Endothelial cell (in vitro differentiated cells): ENCODE measurements around the gene ADGRB2. TPM values are rescaled to one million over a fixed set of nuclear protein-coding genes. Genes with fewer than 3 reads are reported as not detected.

Experiments
- DNase-seq: peaks from one replicate; pipeline ENCODE4 v3.0.0; 2021; ENCODE audit warnings: low spot score
- H3K27ac Mint-ChIP-seq: one replicate; pipeline ENCODE4 v1.8.0; 2021; ENCODE audit warnings: mixed read lengths, inconsistent platforms; ENCODE audit not compliant: unreplicated experiment
- H3K27me3 Mint-ChIP-seq: one replicate; pipeline ENCODE4 v1.8.0; 2021; ENCODE audit warnings: mild to moderate bottlenecking, moderate library complexity, mixed read lengths, inconsistent platforms; ENCODE audit not compliant: unreplicated experiment
- H3K36me3 Mint-ChIP-seq: one replicate; pipeline ENCODE4 v1.8.0; 2021; ENCODE audit warnings: mild to moderate bottlenecking, low read depth, mixed read lengths, inconsistent platforms; ENCODE audit not compliant: unreplicated experiment
- H3K4me1 Mint-ChIP-seq: one replicate; pipeline ENCODE4 v1.8.0; 2021; ENCODE audit warnings: mild to moderate bottlenecking, mixed read lengths, inconsistent platforms; ENCODE audit not compliant: unreplicated experiment
- H3K4me3 Mint-ChIP-seq: one replicate; pipeline ENCODE4 v1.8.0; 2021; ENCODE audit warnings: mild to moderate bottlenecking, mixed read lengths, inconsistent platforms; ENCODE audit not compliant: unreplicated experiment
- H3K9me3 Mint-ChIP-seq: one replicate; pipeline ENCODE4 v1.8.0; 2021; ENCODE audit warnings: mixed read lengths, inconsistent platforms; ENCODE audit not compliant: unreplicated experiment
- total RNA-seq: library from RNA; stranded (reverse); fragmentation: NEBNext Ultra II Directional; extraction: Animal tissue kit (Norgen Biotek cat#: 25700); gene quantifications from one replicate; pipeline ENCODE4 v1.2.1, GENCODE V29; 2021; ENCODE audit not compliant: unreplicated experiment
- TF ChIP-seq, protein P1 (sequence below): fragments of 200-600 bp; sonication (generic); IDR thresholded peaks from one replicate; pipeline ENCODE4 v1.5.0; 2021; ENCODE audit warnings: antibody characterized with exemption; ENCODE audit not compliant: unreplicated experiment

The ADGRB2 gene
- total RNA-seq, 1 donor from 2014 or later = 0.44 TPM

DNA sequence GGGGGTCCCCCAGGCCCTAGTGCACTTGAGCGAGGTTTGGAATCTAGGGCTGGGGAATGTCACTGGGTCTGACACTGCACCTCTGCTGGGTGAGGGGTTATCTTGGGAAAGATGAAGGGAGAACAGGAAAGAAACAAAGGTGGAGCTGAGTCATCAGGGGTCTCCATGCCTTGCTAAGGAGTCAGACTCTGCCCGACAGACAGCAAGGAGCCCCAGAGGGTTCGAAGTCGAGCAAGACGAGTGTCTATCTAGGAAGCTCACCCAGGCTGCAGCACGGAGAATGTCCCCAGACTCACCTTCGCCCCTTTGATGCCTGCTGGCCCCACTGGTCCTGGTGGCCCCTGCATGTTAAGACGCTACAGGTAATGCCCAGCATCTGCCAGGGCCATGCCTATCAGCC, 78.3 kb downstream of the ADGRB2 start:
- Mint-ChIP-seq H3K27me3 (peaks cover 7% of the 10 kb centered on the region), H3K4me1 (no peaks in the 10 kb centered on the region), H3K36me3 (no peaks in the 10 kb centered on the region), H3K4me3 (no peak overlapping the region), H3K9me3 (no peaks in the 10 kb centered on the region), H3K27ac (no peak overlapping the region)
- TF ChIP-seq, protein P1, sequence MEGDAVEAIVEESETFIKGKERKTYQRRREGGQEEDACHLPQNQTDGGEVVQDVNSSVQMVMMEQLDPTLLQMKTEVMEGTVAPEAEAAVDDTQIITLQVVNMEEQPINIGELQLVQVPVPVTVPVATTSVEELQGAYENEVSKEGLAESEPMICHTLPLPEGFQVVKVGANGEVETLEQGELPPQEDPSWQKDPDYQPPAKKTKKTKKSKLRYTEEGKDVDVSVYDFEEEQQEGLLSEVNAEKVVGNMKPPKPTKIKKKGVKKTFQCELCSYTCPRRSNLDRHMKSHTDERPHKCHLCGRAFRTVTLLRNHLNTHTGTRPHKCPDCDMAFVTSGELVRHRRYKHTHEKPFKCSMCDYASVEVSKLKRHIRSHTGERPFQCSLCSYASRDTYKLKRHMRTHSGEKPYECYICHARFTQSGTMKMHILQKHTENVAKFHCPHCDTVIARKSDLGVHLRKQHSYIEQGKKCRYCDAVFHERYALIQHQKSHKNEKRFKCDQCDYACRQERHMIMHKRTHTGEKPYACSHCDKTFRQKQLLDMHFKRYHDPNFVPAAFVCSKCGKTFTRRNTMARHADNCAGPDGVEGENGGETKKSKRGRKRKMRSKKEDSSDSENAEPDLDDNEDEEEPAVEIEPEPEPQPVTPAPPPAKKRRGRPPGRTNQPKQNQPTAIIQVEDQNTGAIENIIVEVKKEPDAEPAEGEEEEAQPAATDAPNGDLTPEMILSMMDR = no peak
- DNase-seq = no peak

DNA sequence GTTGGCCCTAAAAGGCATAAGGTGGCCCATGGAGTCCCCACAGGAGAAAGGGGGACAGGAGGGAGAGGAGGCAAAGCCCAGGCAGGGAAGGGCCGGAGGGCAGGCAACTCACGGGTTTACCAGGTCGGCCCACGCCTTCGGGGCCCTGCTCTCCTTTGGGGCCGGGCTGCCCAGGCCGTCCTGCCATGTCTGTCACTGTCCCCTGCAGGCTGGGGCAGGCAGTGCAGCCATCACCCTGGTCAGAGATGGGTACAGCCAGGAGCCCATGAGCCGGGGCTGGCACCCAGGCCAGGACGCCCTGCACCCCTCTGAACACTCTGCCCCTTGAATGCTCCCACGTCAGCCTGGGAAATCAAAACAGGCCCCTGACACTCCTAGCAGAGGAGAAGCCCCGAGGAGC, 80.1 kb downstream of the ADGRB2 start:
- DNase-seq = peak; percentile 55
- Mint-ChIP-seq H3K36me3 (no peaks in the 10 kb centered on the region), H3K27me3 (peaks cover 7% of the 10 kb centered on the region), H3K4me3 (no peak overlapping the region), H3K4me1 (no peaks in the 10 kb centered on the region), H3K9me3 (no peaks in the 10 kb centered on the region), H3K27ac (no peak overlapping the region)
- TF ChIP-seq, protein P1 = peak; percentile 61

DNA sequence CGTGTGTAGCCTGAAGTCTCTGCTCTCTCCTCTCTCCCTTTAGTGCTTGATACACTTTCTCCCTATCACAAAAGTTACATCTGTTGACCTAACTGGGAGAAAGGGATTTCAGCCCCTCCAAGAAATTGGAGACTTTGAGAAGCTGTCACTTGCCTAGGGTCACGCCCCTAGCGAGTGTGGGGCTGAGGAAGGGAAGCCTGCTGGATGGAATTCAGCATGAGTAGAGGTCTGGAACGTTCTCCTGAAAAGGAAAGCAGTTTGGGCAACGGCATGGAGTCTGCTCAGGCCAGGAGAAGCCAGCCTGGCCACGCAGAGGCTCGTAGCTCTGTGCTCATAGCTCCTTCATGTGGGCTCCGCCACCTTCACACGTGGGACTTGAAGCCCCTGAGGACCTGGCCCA, 82.7 kb downstream of the ADGRB2 start:
- H3K27ac Mint-ChIP-seq = no peak overlapping the region
- no peaks in the 10 kb centered on the region for H3K4me1 Mint-ChIP-seq
- no peak for DNase-seq
- no peaks in the 10 kb centered on the region for H3K36me3 Mint-ChIP-seq
- no peak overlapping the region for H3K4me3 Mint-ChIP-seq
- TF ChIP-seq, protein P1 = no peak
- peaks cover 3% of the 10 kb centered on the region for H3K27me3 Mint-ChIP-seq
- no peaks in the 10 kb centered on the region for H3K9me3 Mint-ChIP-seq

DNA sequence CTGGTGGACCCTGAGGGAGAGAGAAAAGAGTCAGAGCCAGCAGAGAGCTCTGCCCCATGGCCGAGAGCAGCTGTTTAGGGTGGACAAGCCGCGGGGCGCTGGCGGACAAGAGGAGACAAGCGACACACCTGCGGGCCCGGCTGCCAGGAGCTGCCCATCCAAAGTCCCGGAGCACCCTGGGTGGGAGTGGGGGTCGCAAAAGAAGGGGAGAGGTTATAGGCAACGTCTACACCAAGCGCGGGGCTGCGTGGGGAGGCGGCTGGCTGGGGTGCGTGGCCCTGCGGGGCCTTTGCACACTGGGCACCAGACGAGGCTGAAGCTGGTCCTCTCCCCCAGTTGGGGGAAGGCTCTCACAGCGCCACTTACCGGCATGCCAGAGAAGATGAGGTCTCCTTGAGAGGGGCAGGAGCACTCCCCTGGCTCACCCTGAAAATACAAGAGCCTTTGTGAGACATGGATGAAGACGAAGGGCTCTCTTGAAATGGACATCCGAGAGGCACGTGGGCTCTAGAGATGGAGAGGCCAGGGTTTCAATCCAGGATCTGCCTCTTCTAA, 84.4 kb downstream of the ADGRB2 start:
- H3K27ac Mint-ChIP-seq = no peak overlapping the region
- no peak for DNase-seq

DNA sequence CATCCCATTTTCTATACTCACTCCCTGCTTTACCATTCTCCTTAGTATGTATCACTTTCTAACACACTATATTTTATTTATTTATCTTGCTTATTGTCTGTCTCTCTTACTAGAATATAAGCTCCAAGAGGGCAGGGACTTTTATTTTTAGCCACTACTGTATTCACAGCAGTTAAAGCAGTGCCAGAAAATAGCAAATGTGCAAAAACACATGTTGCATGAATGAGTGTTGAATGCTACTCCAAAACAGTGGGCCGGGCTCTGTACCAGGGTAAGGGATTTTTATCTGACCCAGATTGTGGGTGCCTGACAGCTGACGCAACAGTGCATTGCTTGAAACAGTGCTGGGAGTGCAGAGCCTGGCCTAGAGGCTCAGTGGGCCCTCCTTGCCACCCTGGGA, 85.0 kb downstream of the ADGRB2 start:
- TF ChIP-seq, protein P1 = no peak
- Mint-ChIP-seq H3K9me3 (no peaks in the 10 kb centered on the region), H3K4me1 (no peaks in the 10 kb centered on the region), H3K27ac (no peak overlapping the region), H3K36me3 (no peaks in the 10 kb centered on the region), H3K27me3 (peaks cover 2% of the 10 kb centered on the region), H3K4me3 (no peak overlapping the region)
- no peak for DNase-seq

More for the DNA sequence above, 84.4 kb downstream of the ADGRB2 start:
- no peaks in the 10 kb centered on the region for H3K36me3 Mint-ChIP-seq
- H3K9me3 Mint-ChIP-seq = no peaks in the 10 kb centered on the region
- TF ChIP-seq, protein P1 = no peak
- peaks cover 3% of the 10 kb centered on the region for H3K27me3 Mint-ChIP-seq
- H3K4me3 Mint-ChIP-seq = no peak overlapping the region
- no peaks in the 10 kb centered on the region for H3K4me1 Mint-ChIP-seq
